ENCODE results near the gene CSF1R. TPM values are rescaled to one million over a fixed set of nuclear protein-coding genes. Genes with fewer than 3 reads are reported as not detected.

CSF1R gene
- total RNA-seq, 1 donor, result under 0.01 TPM

- DNase-seq (ENCODE audit: low read depth), result no peak
- no peak for TF ChIP-seq CTCF (IDR thresholded peaks at IDR 0.05; ENCODE audit: insufficient read depth, low read length)
- no peak overlapping the region for H3K4me3 ChIP-seq (ENCODE audit: low read depth, low read length)
These were observed 39.0 kb upstream of the CSF1R start for GRCh38 chr5:150125334-150125733.

- no peak overlapping the region for H3K4me3 ChIP-seq (ENCODE audit: low read depth, low read length)
- no peak for DNase-seq (ENCODE audit: low read depth)
- no peak for TF ChIP-seq CTCF (IDR thresholded peaks at IDR 0.05; ENCODE audit: insufficient read depth, low read length)
These were observed 38.2 kb upstream of the CSF1R start for GRCh38 chr5:150124596-150124995.

GRCh38 chr5:150124111-150124557, 37.8 kb upstream of the CSF1R start:
- TF ChIP-seq CTCF (IDR thresholded peaks at IDR 0.05; ENCODE audit: insufficient read depth, low read length), result no peak
- no peak overlapping the region for H3K4me3 ChIP-seq (ENCODE audit: low read depth, low read length)
- no peak for DNase-seq (ENCODE audit: low read depth)

GRCh38 chr5:150123542-150123941, 37.2 kb upstream of the CSF1R start:
- H3K4me3 ChIP-seq (ENCODE audit: low read depth, low read length), result no peak overlapping the region
- DNase-seq (ENCODE audit: low read depth), result no peak
- TF ChIP-seq CTCF (IDR thresholded peaks at IDR 0.05; ENCODE audit: insufficient read depth, low read length), result no peak

- no peak for TF ChIP-seq CTCF (IDR thresholded peaks at IDR 0.05; ENCODE audit: insufficient read depth, low read length)
- no peak overlapping the region for H3K4me3 ChIP-seq (ENCODE audit: low read depth, low read length)
- no peak for DNase-seq (ENCODE audit: low read depth)
These were observed 36.5 kb upstream of the CSF1R start for GRCh38 chr5:150122536-150123481.

- no peak overlapping the region for H3K4me3 ChIP-seq (ENCODE audit: low read depth, low read length)
- DNase-seq (ENCODE audit: low read depth), result no peak
- TF ChIP-seq CTCF (IDR thresholded peaks at IDR 0.05; ENCODE audit: insufficient read depth, low read length), result peak; percentile 16
These were observed 35.8 kb upstream of the CSF1R start for GRCh38 chr5:150122158-150122510.
